ENCODE data around the gene CDH24.

DNA sequence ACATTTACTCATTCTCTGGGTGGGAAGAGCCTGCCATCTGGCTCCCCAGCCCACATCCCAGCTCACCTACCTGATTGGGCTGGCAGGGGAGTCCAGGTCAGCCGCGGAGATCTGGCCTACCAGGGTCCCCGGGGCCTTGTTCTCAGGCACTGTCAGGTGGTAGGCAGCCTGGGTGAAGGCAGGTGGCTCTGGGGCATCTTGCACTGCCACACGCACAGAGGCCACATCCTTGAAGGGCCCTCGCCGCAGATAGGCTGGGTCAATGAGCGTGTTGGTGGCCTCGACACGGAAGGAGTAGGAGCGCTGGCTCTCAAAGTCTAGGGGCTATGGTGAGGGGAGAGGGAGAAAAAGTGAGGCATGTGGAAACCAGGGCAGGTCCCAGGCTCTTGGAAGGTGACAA is 3.9 kb downstream of the CDH24 start:
- no peak for TF ChIP-seq CTCF (IDR thresholded peaks at IDR 0.05; ENCODE audit: low read depth, low read length)
- no peak for TF ChIP-seq POLR2A (IDR thresholded peaks at IDR 0.05; ENCODE audit: extremely low read depth, insufficient read length)
- TF ChIP-seq, protein P1, sequence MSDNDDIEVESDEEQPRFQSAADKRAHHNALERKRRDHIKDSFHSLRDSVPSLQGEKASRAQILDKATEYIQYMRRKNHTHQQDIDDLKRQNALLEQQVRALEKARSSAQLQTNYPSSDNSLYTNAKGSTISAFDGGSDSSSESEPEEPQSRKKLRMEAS (IDR thresholded peaks at IDR 0.05; ENCODE audit: low read depth, low read length), result no peak
